Activated CD4-positive, alpha-beta T cell treated with anti-CD3 and anti-CD28 coated beads for 36 hours (primary cell): ENCODE results near the gene NFIC. TPM values are rescaled to one million over a fixed set of nuclear protein-coding genes. Genes with fewer than 3 reads are reported as not detected.
"Not testable (repeated sequence)": the region's sequence is repeated elsewhere in the genome, so short reads cannot be mapped to it uniquely, and the experiment has no call there.

Experiments used
- ATAC-seq: fragments of 200-7000 bp; cut with Tn5 transposase; one replicate; pipeline ENCODE4 v1.10.0; 2021; ENCODE audit warnings: mild to moderate bottlenecking, moderate library complexity
- CTCF ChIA-PET: fragments of 350-600 bp; sonication (Branson Sonifier 250); formaldehyde crosslinking; loops from one replicate; lab custom pipeline; 2021; ENCODE audit warnings: antibody characterized with exemption; lab: Charles Lee
- POLR2A ChIA-PET: fragments of 350-600 bp; sonication (Branson Sonifier 250); formaldehyde crosslinking; loops from one replicate; lab custom pipeline; 2021; ENCODE audit warnings: antibody characterized with exemption, inconsistent platforms; lab: Charles Lee
- DNase-seq: peaks from one replicate; pipeline ENCODE4 v3.0.0-alpha.2; 2020
- H3K27ac Mint-ChIP-seq: one replicate; pipeline ENCODE4 v1.8.0; 2021; ENCODE audit warnings: mixed read lengths
- H3K27me3 Mint-ChIP-seq: one replicate; pipeline ENCODE4 v1.8.0; 2021; ENCODE audit warnings: mixed read lengths
- H3K36me3 Mint-ChIP-seq: one replicate; pipeline ENCODE4 v1.8.0; 2021; ENCODE audit warnings: low read depth, mixed read lengths
- H3K4me1 Mint-ChIP-seq: one replicate; pipeline ENCODE4 v1.8.0; 2021; ENCODE audit warnings: mixed read lengths
- H3K4me3 Mint-ChIP-seq: one replicate; pipeline ENCODE4 v1.8.0; 2021; ENCODE audit warnings: mild to moderate bottlenecking, moderate library complexity, mixed read lengths
- H3K9me3 Mint-ChIP-seq: one replicate; pipeline ENCODE4 v1.8.0; 2021; ENCODE audit warnings: low read depth, mixed read lengths
- intact Hi-C, 2 experiments: fragments of 100-400 bp; cut with DNase I in 1 of 2; cut with micrococcal nuclease in 1 of 2; formaldehyde crosslinking; loops; one replicate each; pipeline versions ENCODE4 v1.14.2 to v1.15.1; 2022 to 2024; cut with DNase I, micrococcal nuclease
- total RNA-seq, 2 experiments: library from RNA; stranded (reverse); gene quantifications; one replicate each; pipeline ENCODE4 v1.2.3, GENCODE V29; 2021

Gene NFIC
- total RNA-seq, 2 experiments from 2014 or later: 20.5 to 22.6 TPM

GRCh38 chr19:3450796-3451411, 84.5 kb downstream of the NFIC start:
- DNase-seq (no peak), ATAC-seq (no peak)
- Mint-ChIP-seq H3K36me3 (peaks cover 17% of the 10 kb centered on the region), H3K4me3 (no peak overlapping the region), H3K9me3 (no peaks in the 10 kb centered on the region), H3K4me1 (no peaks in the 10 kb centered on the region), H3K27ac (no peak overlapping the region), H3K27me3 (no peaks in the 10 kb centered on the region)
- ChIA-PET CTCF (interaction anchor here (0.7 kb wide), 1 partner anchor 433 kb away, joined by 3 read pairs; no protein-coding TSS in a partner anchor), POLR2A (no interaction called here)
- intact Hi-C loops: no loop called here

DNA sequence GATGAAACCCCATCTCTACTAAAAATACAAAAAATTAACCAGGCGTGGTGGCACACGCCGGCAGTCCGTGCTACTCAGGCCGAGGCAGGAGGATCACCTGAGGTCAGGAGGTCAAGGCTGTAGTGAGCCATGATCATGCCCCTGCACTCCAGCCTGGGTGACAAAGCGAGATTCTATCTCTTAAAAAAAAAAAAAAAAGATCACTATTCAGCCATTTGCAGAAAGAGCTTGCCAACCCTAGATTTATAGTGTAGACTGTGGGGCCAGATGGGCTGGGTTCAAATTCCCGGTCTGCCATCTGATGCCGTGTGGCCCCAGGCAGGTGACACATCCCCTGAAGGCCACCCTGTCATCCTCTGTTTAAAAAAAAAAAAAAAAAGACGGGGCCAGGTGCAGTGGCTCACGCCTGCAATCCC, 85.1 kb downstream of the NFIC start:
- CTCF ChIA-PET: interaction anchor here (0.7 kb wide), 1 partner anchor 434 kb away, joined by 3 read pairs; no protein-coding TSS in a partner anchor
- H3K27ac Mint-ChIP-seq: no peak overlapping the region

GRCh38 chr19:3452171-3452941, 86.0 kb downstream of the NFIC start:
- Mint-ChIP-seq H3K27ac (no peak overlapping the region), H3K9me3 (no peaks in the 10 kb centered on the region), H3K4me3 (no peak overlapping the region), H3K27me3 (no peaks in the 10 kb centered on the region), H3K4me1 (no peaks in the 10 kb centered on the region), H3K36me3 (peaks cover 17% of the 10 kb centered on the region)
- DNase-seq (no peak), ATAC-seq (no peak)
- POLR2A ChIA-PET: no interaction called here
- intact Hi-C loops: no loop called here
- CTCF ChIA-PET: no interaction called here

More for the DNA sequence above, 85.1 kb downstream of the NFIC start:
- no peak overlapping the region for H3K4me3 Mint-ChIP-seq
- ATAC-seq (no peak), DNase-seq (no peak)
- H3K9me3 Mint-ChIP-seq: no peaks in the 10 kb centered on the region
- H3K36me3 Mint-ChIP-seq: peaks cover 17% of the 10 kb centered on the region
- H3K27me3 Mint-ChIP-seq: no peaks in the 10 kb centered on the region
- intact Hi-C loops: no loop called here
- no peaks in the 10 kb centered on the region for H3K4me1 Mint-ChIP-seq
- POLR2A ChIA-PET: no interaction called here

DNA sequence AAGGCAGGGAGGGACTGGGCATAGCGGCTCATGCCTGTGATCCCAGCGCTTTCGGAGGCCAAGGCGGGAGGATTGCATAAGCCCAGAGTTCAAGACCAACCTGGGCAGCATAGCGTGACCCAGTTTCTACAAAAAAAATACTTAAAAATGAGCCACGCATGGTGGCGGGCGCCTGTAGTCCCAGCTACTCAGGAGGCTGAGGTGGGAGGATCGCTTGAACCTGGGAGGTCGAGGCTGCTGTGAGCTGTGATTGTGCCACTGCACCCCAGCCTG, 86.5 kb downstream of the NFIC start:
- H3K9me3 Mint-ChIP-seq, H3K27me3 Mint-ChIP-seq, intact Hi-C loops, H3K4me3 Mint-ChIP-seq, DNase-seq, POLR2A ChIA-PET, H3K4me1 Mint-ChIP-seq, ATAC-seq, H3K27ac Mint-ChIP-seq: not testable (repeated sequence)
- H3K36me3 Mint-ChIP-seq: peaks cover 17% of the 10 kb centered on the region
- CTCF ChIA-PET: interaction anchor here (0.7 kb wide), 1 partner anchor 24 kb away, joined by 3 read pairs; no protein-coding TSS in a partner anchor

DNA sequence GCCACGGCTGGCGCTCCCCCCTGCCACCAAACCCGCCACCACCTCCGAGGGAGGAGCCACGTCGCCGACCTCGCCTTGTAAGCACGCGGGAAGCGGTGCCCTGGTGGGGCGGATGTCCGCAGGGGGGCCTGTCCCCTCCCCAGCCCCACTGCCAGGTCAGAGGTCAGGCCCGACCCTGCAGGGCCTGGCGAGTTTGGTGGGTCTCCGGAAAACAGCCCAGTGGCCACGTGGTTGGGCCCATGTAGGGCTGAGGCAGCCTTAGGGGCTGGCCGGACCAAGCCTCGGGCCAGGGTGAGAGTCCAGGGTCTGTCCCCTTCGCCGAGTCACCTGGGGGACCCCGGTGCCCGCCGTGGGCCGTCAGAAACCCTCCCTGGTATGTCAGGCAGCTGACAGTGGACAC, 87.5 kb downstream of the NFIC start:
- intact Hi-C loops: no loop called here
- POLR2A ChIA-PET: no interaction called here

GRCh38 chr19:3454656-3455392, 88.4 kb downstream of the NFIC start:
- Mint-ChIP-seq H3K36me3 (peaks cover 15% of the 10 kb centered on the region), H3K9me3 (no peaks in the 10 kb centered on the region), H3K27ac (no peak overlapping the region), H3K27me3 (no peaks in the 10 kb centered on the region), H3K4me3 (no peak overlapping the region), H3K4me1 (no peaks in the 10 kb centered on the region)
- intact Hi-C loops: no loop called here
- DNase-seq (no peak), ATAC-seq (no peak)
- ChIA-PET CTCF (interaction anchor here (0.6 kb wide), 1 partner anchor 638 kb away, joined by 3 read pairs; no protein-coding TSS in a partner anchor), POLR2A (no interaction called here)

More for the DNA sequence above, 87.5 kb downstream of the NFIC start:
- H3K36me3 Mint-ChIP-seq: peaks cover 17% of the 10 kb centered on the region
- CTCF ChIA-PET: no interaction called here
- no peaks in the 10 kb centered on the region for H3K4me1 Mint-ChIP-seq
- H3K27ac Mint-ChIP-seq: no peak overlapping the region
- H3K9me3 Mint-ChIP-seq: no peaks in the 10 kb centered on the region
- DNase-seq (no peak), ATAC-seq (no peak)
- H3K4me3 Mint-ChIP-seq: no peak overlapping the region
- no peaks in the 10 kb centered on the region for H3K27me3 Mint-ChIP-seq

DNA sequence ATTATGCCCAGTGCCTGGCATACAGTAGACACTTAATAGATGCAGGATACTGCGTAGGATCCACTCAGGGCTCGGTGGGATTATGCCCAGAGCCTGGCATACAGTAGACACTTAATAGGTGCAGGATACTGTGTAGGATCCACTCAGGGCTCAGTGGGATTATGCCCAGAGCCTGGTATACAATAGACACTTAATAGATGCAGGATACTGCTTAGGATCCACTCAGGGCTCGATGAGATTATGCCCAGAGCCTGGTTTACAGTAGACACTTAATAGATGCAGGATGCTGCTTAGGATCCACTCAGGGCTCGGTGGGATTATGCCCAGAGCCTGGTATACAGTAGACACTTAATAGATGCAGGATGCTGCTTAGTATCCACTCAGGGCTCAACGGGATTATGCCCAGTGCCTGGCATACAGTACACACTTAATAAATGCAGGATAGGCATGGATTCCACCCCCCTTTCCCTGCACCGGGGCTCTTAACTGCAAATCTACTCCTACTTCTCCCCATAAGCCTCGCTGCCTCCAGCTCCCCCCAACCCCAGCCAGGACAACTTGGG, 89.1 kb downstream of the NFIC start:
- Mint-ChIP-seq H3K9me3 (no peaks in the 10 kb centered on the region), H3K27me3 (no peaks in the 10 kb centered on the region), H3K36me3 (peaks cover 17% of the 10 kb centered on the region), H3K27ac (no peak overlapping the region), H3K4me1 (no peaks in the 10 kb centered on the region), H3K4me3 (no peak overlapping the region)
- DNase-seq (no peak), ATAC-seq (no peak)
- CTCF ChIA-PET: interaction anchor here (0.7 kb wide), 1 partner anchor 9 kb away, joined by 3 read pairs; no protein-coding TSS in a partner anchor
- POLR2A ChIA-PET: no interaction called here
- intact Hi-C loops: no loop called here

- Mint-ChIP-seq H3K27me3 (no peaks in the 10 kb centered on the region), H3K9me3 (no peaks in the 10 kb centered on the region), H3K36me3 (peaks cover 14% of the 10 kb centered on the region), H3K4me3 (no peak overlapping the region), H3K4me1 (no peaks in the 10 kb centered on the region), H3K27ac (no peak overlapping the region)
- POLR2A ChIA-PET: no interaction called here
- DNase-seq: no peak
- CTCF ChIA-PET: interaction anchor here (0.6 to 0.7 kb wide), 2 partner anchors 8 to 225 kb away, joined by 3 read pairs; no protein-coding TSS in a partner anchor
- intact Hi-C loops: no loop called here
- no peak for ATAC-seq
Observed at GRCh38 chr19:3455960-3456601, 89.7 kb downstream of the NFIC start.

- Mint-ChIP-seq H3K9me3 (no peaks in the 10 kb centered on the region), H3K27ac (no peak overlapping the region), H3K4me3 (no peak overlapping the region), H3K36me3 (peaks cover 12% of the 10 kb centered on the region), H3K4me1 (no peaks in the 10 kb centered on the region), H3K27me3 (no peaks in the 10 kb centered on the region)
- ChIA-PET POLR2A (no interaction called here), CTCF (interaction anchor here (0.6 kb wide), 1 partner anchor 226 kb away, joined by 3 read pairs; no protein-coding TSS in a partner anchor)
- intact Hi-C loops: no loop called here
- DNase-seq: no peak
- ATAC-seq: no peak
Observed at GRCh38 chr19:3456925-3457527, 90.6 kb downstream of the NFIC start.

- H3K27me3 Mint-ChIP-seq: no peaks in the 10 kb centered on the region
- DNase-seq (no peak), ATAC-seq (no peak)
- H3K4me1 Mint-ChIP-seq: no peaks in the 10 kb centered on the region
- H3K36me3 Mint-ChIP-seq: peaks cover 9% of the 10 kb centered on the region
- CTCF ChIA-PET: no interaction called here
- POLR2A ChIA-PET: no interaction called here
- H3K9me3 Mint-ChIP-seq: no peaks in the 10 kb centered on the region
- no peak overlapping the region for H3K27ac Mint-ChIP-seq
- no peak overlapping the region for H3K4me3 Mint-ChIP-seq
- intact Hi-C loops: no loop called here
Observed at GRCh38 chr19:3457528-3458228, 91.3 kb downstream of the NFIC start.
